Fibroblast of skin of left biceps (primary cell): ENCODE results near the gene OR1F1.

Source experiments
- DNase-seq, 2 experiments: peaks; one replicate each; pipeline ENCODE4 v3.0.0-alpha.2; 2013; ENCODE audit warnings: low read depth in 2 of 2

OR1F1 gene

DNA sequence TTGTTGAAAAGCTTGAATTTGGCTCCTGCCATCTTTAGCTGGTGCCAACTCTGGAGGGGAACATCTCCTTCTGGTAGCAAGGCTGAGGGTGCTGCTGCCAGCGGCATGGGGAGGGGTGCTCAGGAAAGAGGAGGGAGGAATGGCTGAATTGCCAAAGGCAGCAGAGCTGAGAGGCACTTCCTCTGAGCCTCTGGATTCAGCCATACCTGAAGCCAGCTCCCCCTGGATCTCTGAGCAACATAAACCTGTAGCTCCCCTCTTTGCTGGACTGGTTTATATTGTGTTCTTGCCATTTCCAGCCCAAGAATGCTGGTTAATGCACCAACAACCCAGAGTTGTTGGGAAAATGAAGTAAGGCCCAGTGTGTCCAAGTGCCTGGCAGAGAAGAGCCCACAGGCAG lies 61.0 kb downstream of the OR1F1 start:
- DNase-seq = no peak

GRCh38 chr16:3249451-3249850 lies 61.4 kb downstream of the OR1F1 start:
- DNase-seq = no peak

GRCh38 chr16:3252967-3253366 lies 65.0 kb downstream of the OR1F1 start:
- DNase-seq = no peak

DNA sequence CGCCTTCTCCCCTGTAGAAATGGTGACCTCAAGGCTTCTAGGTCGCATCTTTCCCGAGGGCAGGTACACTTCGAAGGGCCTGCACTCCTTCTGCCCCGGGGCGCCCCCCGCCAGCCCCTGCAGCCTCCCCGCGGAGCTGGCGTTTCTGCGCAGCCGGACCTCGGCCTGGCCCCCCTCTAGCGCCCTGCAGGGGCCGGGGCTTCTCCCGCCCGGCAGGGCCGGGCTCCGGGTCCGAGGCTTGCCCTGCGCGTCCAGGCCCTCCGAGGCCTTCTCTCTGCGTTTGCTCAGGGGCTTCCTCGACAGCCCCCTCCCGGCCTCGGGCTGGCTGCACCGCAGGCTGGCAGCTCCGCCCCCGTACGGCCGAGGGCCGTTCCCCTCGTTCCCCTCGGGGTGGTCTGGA lies 66.3 kb downstream of the OR1F1 start:
- no peak for DNase-seq
